SW 1271 (cell line): ENCODE data around the gene DPM2.
A peak's percentile ranks its signal among the peaks of the same experiment; 100 is the strongest.

ENCODE experiments used
- DNase-seq, 2 experiments: peaks; one replicate each; lab custom pipeline; 2025; lab: John Stamatoyannopoulos, UW

DPM2 gene, protein sequence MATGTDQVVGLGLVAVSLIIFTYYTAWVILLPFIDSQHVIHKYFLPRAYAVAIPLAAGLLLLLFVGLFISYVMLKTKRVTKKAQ

DNA sequence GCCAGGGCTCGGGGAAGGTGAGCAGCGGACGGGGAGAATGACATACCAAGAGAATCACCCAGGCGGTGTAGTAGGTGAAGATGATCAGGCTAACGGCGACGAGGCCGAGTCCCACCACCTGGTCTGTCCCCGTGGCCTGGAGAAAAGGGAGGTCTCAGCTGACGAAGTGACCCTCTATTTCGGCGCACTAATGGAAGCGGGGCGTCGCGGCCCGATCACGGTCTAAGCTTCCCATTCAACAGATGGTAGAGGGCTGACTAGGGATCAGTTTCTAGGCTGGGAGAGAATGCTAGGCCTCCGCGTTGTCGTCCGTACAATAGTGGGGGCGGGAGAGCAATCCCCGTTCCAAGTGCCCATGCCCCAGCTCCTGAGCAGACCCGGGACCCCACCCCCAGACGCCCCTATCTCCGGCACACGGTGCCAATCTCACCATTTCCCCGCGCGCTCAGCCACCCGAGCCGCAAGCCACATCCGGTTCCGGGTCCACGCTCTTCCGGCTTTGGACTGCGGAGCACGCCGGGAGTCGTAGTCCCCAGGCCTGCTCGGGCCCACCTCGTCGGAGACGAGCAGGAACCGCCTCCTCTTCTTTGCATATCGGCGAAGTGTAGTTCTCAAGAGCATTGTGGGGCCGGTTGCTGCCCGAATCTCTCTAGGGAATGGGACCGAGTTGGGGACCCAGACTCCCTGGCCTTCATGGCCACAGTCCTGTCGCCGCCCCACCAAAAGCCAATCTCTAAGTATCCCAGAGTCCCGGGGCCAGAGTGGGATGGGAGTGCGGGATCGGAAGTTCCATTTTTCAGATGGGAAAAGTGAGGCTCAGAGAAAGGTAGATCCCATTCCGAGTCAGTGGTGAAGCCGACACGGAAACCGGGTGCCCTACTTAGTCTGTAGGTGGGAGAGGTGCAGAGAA, at the start of gene DPM2:
DPM2 (minus strand) TSS at position 467 of the 910 bp plus-strand sequence; CDS start at position 433, 34 bp downstream.
- peak; percentile 79 to 82 for DNase-seq

DNA sequence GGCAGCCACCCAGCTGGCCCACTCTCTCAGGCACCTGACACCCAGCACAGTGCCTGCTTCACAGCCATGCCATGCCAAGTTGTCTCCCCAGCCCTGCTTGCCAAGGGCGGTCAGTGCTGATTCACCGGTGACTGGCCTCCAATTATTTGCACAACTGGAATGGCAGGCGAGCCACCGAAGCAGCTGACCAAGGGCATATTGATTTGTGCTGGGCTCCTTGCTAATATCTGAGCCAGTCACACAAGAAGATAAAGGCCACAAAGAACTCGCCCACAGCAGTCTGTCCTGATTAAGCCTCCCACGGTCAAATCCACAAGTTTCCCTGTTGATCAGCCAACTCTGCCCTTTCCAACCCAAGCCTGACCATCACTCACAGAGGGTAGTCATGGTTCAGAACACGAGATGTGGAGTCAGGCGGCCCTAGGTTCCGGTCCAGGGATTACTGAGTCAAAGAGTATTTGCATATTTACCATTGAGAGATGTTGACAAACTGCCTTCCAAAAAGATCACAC, 49.5 kb upstream of the DPM2 start:
- no peak for DNase-seq

- DNase-seq = no peak
Measured at GRCh38 chr9:127985011-127985410, 47.4 kb upstream of the DPM2 start.

DNA sequence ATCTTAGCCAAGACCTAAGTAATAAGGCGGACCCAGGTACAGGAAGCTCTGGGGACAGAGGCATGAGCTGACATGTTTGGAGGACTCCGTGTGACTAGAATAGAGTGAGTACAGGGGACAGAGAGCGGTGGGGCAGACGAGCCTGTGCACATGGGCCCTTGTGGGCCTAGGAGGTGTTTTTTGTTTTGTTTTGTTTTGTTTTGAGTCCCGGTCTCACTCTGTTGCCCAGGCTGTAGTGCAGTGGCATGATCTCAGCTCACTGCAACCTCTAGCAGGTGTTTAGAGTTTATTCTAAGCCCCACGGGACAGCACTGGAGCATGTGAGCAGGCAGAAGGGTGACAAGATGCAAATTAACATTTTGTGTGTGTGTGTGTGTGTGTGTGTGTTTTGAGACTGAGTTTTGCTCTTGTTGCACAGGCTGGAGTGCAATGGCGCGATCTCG, 46.2 kb upstream of the DPM2 start:
- DNase-seq = no peak

- DNase-seq = no peak
Measured at GRCh38 chr9:127982912-127983311, 45.3 kb upstream of the DPM2 start.

- no peak for DNase-seq
Measured at GRCh38 chr9:127981559-127982121, 44.0 kb upstream of the DPM2 start.

DNA sequence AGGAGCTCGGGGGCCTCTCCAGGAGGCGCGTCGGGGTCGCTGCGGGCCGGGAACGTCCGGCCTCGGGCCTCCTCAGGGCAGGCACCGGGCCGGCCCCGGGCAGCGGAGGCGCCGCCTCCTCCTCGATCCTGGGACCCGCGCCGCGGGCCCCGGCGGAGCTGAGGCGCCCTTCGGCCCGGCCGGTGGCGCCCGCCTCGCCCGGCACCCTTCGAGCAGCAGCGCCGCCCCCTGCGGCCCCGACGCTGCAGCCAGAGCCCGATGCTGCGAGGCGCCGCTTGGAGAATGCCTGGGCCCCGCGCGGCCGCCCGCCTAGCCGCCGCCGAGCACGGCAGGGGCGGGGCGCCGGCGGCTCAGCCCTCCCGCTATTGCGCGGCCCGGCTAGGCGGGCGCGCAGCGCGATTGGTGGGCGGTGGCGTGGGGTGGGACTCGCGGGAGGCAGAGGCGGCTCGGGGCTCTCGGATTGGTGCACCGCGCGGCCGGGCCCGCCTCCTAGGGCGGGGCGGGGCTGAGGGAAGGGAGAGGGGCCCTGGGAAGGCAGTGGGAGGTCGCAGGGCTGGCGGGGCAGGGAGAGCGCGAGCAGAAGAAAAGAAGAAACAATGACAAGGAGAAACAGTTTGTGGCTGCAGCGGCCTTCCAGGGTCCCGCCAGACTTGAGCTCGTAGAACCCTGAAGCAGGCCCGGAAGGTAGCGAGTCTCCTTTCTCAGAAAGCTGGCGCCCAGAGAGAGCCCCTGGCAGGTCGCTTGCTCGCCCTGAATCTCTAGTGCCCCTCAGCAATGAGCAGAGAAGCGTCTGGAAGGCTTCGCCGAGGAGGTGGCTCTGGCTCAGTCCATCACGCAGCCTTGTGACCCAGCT, 43.3 kb upstream of the DPM2 start, which contains the start of gene EEIG1:
EEIG1 (minus strand) TSS at position 284 of the 853 bp plus-strand sequence. CDS start 852 bp downstream, outside the sequence.
- peak; percentile 73 to 88 for DNase-seq

- DNase-seq = no peak
Measured at GRCh38 chr9:127980060-127980705, 42.5 kb upstream of the DPM2 start.

GRCh38 chr9:127979333-127980059, 41.8 kb upstream of the DPM2 start:
- no peak for DNase-seq

GRCh38 chr9:127979015-127979332, 41.3 kb upstream of the DPM2 start:
- DNase-seq = no peak

GRCh38 chr9:127977884-127978647, 40.4 kb upstream of the DPM2 start:
- DNase-seq = no peak

GRCh38 chr9:127977009-127977883, 39.6 kb upstream of the DPM2 start:
- DNase-seq = no peak

- no peak for DNase-seq
Measured at GRCh38 chr9:127976498-127976897, 38.8 kb upstream of the DPM2 start.

GRCh38 chr9:127975376-127976315, 38.0 kb upstream of the DPM2 start:
- DNase-seq = no peak

DNA sequence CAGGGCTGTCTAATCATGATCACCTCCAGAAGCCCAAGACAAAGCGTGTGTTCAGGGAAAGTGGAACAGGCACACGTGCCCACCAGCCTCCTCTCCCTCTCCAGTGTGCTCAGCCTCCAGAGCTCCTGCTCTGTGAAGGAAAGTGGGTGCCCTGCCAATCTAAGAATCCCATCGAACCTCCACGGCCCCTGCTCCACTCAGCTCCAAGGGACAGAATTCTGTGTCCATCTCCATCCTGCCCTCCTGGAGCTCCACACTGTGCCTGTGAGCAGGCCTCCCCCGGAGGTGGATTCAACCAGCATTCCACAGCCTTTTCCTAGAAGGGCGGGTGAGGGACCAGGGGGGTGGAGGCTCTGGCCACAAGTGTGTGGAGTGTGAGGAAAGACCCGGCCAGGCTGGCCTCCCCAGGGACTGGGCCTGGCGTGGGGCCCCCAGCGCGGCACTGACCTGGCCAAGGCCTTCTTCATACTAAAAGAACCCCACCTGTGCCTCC, 37.2 kb upstream of the DPM2 start:
- DNase-seq = no peak

GRCh38 chr9:127974001-127974768, 36.5 kb upstream of the DPM2 start:
- no peak for DNase-seq
